Embryonic facial prominence (tissue), 1 donor: ENCODE results near the gene MRPS9.

Experiments used
- DNase-seq: peaks from one replicate; pipeline ENCODE4 v3.0.0-alpha.2; 2016; ENCODE audit errors: extremely low spot score

The MRPS9 gene

DNA sequence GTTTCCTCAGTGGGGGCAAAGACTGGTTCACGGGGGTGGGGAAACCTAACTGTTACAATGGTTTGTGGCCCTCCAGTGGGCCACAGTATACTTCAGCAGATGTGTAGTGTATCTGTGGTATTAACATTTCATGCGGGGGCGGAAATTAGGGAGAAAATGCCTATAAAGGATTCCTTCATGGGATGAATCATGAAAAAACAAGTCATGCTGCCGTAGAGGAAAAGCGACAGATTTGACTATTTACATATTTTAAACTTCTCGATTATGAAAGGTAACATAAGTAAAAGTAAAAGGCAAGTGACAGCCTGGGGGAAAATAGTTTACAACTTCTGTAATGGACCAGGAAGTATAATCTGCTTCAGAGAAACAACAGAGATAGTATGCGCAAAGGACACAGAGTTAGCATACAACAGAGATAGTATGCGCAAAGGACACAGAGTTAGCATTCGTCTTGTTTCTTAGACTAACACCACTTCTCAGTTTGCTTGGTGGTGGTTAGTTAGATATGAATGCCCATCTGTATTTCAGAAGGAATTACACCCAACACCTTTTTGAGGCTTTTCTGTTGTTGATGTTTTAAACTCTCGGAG lies 41.1 kb downstream of the MRPS9 start:
- DNase-seq = no peak

DNA sequence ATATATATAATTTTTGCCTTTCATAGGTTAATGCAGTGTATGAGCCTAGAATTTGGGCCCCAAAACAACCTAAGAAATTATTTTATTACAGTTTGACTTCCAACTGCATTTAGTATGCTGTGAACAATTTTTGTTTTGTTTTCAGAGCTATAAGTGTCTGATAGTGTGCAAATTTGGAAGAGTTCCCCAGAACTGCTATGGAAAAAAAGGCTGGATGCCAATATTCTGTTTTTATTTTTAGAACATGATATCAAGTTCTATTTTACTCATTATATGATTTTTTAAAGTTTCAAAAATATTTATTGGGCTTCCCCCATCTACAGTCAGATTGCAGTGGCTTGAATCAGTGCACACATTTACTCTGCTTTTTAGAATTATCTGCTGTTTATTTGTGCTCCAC lies 42.6 kb downstream of the MRPS9 start:
- no peak for DNase-seq

DNA sequence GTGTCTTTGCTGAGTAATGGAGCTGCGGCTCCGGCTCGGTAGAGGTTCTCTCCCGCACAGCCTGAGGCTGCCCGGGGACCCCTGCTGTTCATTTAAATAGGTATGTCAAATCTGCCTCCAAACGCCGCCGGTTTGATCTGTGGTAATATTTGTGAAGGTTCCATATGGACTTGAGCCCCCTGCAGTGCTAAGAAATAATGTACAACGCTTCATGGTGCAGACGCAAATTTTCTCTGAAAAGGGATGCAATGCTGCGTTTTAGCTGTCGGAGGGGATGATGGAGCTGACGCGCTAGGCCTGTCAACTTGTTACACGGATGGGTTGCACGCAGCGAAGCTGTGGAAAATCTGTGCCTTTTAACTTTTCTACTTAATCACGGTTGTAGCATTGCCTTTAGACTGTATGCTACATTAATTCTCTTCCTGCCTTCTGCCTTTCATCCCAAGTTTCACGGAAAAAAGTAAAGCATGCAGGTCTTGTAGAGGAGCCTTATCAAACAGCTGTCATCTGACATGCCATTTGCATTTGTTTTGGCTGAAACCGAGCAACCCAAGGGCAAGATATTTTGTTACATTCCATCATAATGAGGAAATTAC lies 43.2 kb downstream of the MRPS9 start:
- DNase-seq = no peak

DNA sequence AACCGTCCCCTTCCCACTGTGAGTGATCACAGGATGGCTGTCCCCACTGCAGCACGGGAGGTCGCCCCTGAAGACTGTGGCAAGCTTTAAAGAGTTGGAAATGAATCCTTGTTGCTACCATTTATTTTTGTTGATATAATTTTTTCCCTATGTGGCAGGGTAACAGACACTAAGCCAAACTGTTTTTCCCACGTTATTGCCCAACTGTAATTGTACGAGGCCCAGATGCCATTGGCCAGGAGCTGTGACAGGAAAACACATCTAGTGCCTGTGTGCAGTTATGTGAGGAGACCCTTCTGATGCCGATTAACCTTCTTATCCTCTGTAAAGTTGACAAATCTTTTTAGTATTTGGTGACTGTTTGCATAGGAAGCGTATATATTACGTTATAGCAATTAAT lies 44.2 kb downstream of the MRPS9 start:
- no peak for DNase-seq

DNA sequence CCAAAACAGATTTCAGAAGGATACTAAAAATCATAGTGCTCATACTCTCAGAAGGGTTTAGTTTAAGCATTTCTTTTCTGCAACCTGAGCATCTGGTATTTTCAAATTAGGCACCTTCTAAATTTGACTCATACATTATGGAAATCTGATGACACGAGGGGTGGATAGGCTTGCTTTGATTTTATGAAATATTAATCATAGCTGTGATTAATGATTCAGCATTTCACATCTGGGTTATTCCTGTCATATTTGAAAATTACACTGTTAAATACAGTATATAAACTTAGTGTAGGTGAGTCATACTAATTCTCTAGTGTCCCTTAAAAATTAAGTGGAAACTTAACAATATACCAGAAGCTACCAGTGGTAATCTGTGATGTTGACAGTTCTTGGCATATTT lies 47.7 kb downstream of the MRPS9 start:
- no peak for DNase-seq

DNA sequence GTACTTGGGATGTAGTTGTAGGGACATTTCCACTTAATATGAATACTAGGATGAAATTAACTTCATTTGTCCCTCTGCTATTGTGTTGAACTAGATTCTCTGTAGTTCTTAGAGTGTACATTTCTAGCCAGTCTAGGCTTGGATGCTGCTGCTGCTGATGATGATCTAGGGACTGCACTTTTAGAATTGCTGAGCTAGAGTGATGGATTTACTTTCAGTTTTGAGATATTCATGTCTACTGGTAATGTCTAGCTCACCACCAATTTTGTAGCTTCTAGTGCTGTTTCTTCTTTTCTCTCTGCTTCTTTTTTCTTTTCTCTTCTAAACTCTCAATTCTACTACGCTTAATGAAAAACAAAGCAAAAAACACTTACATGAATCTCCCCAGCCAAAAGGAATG lies 49.4 kb downstream of the MRPS9 start:
- no peak for DNase-seq

DNA sequence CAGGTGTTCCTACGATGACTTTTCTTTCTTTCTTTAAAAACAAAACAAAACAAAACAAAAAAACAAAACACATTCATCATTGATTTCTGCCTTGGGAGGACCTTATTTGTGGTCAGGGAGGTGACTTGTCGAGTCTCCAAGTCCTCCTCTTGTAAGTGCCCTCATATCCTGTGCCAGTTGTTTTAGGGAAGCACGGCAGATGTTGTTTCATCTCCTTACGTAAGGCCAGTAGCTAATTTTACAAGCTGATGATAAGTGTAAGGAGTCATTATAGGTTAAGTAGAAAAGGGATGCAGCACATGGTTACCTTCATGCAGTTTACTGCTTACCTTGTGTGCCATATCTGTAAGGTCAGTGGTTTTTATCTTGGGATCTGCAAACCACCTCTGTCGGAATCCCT lies 52.2 kb downstream of the MRPS9 start:
- no peak for DNase-seq

DNA sequence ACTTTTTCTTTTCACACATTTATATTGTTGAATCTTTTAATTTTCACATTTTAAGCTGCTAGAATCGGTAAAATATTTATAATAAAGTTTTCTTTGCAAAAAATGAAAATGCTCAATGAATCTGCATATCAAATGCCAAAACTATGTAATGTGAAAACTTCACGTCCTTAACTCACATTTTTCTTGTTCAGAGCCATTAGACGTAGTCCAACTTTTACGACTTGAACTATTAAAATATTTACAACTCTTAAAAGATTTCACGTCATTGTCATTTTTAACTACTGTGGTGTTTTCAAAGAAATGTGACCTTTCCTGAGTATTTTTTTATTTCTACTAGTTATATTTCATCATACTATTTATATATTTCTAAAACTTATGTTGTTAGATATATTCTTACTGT lies 54.9 kb downstream of the MRPS9 start:
- no peak for DNase-seq

DNA sequence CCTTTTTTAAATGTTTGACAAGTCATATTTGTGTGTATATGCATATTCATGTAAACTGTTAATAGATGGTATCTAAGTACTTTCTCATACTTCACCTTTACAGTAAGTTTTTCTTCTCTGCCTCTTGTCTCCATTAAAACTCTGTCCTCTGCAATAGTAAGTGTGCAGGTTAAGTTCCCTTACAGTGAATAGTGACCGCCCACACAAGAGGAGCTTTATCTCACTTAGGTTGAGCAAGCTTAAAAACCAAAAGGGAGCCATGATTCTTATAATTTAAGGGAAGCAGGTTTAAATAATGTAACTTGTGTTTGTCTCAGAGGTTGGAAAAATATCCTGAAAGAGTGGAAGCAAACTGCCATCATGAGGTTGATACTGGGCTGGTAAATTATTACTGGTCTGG lies 61.3 kb downstream of the MRPS9 start:
- DNase-seq = no peak

DNA sequence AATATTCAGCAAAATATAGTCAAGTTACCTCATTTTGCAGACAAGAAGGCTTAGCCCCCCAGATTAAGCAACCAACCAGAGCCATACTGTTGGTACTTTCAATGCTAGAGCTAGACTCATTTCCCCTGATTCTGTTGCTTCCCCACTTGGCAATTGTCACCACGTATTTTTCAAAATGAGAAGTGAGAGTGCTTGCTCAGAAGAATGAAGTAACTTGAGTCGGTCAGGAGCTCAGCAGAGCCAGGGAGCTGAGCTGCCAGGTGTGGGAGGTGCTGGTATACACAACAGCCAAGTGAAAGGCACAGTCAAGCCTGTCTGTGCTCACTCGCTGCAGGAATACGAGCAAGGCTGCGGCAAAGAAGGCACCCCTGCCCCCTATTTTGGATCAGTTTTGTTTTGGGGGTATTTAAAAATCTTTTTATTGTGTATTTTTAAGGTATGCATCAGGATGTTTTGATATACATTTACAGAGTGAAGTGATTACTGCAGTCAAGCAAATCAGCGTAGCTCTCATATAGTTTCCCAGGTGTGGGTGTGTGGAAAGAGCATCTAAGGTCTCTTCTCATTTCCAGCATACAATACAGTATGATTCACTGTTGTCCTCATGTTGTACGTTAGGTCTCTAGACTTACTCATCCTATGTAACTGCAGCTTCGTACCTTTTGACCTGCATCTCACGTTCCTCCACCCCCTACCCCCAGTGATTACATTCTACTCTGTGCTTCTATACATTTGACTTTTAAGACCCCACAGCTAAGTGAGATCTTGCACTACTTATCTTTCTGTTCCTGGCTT lies 62.4 kb downstream of the MRPS9 start:
- DNase-seq = no peak

DNA sequence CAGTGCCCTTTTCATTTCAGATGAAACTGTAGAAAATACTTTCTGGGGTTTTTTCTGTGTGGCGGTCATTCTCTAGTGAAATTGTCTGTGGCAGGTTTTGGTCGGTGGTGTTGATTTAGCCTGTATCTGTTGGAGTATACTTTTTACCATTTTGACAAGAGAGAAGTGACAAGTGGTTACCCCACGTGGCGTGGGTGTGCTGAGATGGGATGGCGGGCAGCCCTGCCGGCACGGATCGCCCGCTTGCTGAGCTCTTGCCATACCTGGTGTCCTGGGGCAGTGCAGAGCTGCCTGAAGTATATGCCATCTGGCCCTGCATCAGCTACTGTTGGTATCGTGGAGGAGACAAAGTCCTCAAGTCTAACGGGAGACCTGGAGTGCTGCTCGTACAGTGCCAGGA lies 64.1 kb downstream of the MRPS9 start:
- DNase-seq = no peak

DNA sequence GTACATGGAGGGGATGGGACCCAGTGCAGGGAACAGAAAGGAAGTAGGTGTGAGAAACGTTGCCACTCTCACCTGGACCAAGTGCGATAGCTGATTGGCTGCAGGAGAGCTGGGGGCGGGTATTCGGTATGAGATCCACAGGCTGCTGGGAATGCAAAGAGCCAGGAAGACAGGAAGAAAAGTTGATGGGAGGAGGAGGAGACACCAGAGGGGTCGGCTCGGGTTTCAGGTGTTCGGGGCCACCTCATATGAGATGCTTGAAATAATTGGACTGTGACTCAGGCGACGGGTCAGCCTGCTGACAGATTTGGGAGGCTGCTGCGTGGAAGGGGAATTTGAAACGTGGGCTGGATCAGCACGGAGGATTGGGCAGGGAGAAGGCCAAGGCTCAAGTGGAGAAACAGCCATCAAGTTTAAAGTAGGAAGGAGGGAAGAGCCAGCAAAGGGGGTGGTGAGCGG lies 65.1 kb downstream of the MRPS9 start:
- no peak for DNase-seq

DNA sequence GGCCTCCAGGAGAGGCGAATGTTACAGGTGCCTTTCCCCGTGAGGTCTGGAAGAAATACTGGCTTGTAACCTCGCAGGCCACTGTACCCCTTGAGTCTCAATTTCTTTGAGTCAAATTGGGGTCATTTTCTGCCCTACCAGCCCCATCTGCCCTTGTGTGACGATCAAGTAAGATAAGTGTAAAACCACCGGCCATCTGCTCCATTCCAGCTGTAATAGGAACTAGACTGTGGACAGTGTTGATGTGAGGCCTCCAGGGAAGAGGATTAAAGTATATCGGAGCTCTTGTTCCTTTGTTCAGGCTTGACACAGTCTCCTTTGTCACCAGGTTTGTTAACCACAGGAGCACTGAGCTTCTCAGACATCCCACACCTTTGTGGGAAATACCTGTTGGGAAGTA lies 65.6 kb downstream of the MRPS9 start:
- DNase-seq = no peak

DNA sequence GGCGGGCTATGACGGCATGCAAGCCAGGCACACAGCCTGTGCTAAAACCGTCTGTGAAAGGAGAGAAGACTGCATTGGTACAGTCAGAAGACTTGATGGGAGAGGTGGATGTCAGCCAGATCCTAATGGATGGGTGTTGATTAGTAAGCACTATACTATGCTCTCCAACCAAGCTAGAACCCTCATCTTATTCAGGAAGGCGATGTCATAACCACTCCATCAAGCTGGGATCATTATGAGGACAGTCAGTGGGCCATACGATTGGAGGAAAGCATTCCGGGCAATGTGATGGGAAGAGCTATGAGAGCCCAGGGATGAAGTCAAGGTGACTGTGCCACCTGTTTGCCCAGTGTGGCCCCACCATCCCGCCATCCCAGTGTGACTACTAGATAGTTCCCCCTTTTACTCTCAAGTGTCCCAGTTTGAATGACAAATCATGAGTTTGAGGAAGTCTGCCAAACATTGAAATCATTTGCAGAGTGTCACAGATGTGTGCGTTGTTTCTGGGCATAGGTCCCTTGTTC lies 66.4 kb downstream of the MRPS9 start:
- no peak for DNase-seq

DNA sequence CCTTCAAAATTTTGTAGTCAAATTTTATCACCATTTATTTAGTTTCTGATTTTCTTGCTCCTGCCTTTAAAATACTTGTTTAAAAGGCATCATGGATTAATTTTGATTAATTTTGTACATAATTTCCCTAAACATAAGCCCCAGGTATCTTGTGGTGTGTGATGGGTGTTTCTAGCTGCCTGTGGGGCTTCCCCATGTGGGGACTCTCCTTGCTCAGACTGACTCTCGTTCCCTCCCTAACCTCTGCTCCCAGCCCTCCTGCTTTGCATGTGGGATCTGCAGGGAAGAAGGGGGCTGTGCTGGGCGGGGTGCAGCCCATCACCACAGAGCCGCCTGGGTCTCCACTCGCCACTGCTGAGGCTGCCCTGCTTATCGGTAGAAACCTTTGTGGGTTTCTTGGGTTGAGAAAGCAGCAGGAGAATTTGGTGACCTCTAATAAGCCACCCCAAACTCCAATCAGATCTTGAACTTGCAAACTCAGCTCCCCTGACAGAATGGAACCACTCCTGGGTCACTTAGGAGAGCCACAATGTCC lies 72.5 kb downstream of the MRPS9 start:
- no peak for DNase-seq

DNA sequence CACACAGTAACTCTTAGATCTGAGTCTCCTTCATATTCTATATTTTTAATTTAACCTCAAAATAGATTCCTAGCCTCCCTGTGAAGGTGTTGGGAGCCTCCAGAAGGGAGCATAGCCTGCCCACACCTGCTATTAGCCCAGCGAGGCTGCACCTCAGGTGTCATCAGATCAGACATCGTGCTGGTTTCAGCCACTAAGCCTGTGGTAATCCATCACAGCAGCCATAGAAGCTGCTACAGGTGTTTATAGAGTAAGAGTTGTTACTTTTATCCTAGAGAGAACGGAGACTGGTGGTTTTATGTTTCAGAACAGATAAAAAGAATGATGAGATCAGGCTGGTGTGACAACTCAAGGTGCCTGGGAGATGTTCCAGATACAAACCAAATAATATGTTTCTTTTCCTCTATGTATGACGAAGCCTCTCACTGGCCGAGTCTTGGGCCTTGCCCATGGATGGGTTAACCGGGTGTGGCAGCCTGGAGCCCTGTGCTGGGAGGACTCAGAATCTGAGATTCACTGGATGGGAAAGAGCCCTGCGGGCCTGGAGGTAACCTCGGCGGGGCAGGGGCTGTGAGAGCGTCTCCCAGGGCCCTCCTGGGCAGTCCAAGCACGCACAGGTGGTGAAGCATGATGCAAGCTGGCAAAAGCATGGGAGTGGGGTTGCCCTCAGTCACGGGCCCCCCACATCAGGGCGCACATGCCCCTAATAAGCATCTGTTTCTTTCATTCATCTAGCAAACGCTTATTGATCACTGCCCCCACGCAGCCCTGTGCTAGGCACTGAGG lies 73.7 kb downstream of the MRPS9 start:
- no peak for DNase-seq

DNA sequence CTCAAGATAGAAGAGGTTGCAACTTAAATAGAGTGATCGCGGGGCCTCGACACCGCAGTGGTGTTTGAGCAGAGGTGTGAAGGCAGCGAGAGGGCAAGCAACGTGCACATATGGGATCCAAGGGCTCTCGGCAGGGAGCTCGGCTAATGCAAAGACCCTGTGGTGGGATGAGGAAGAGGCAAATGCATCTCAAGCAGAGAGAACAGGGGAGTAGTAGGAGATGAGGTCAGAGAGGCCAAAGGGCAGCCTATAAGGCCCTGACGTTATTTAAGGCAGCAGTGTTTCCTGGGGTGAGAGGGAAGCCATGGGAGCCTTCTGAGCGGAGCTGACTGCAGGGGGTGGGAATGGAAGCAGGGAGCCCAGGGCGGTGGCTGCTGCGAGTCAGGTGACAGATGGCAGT lies 74.5 kb downstream of the MRPS9 start:
- no peak for DNase-seq

DNA sequence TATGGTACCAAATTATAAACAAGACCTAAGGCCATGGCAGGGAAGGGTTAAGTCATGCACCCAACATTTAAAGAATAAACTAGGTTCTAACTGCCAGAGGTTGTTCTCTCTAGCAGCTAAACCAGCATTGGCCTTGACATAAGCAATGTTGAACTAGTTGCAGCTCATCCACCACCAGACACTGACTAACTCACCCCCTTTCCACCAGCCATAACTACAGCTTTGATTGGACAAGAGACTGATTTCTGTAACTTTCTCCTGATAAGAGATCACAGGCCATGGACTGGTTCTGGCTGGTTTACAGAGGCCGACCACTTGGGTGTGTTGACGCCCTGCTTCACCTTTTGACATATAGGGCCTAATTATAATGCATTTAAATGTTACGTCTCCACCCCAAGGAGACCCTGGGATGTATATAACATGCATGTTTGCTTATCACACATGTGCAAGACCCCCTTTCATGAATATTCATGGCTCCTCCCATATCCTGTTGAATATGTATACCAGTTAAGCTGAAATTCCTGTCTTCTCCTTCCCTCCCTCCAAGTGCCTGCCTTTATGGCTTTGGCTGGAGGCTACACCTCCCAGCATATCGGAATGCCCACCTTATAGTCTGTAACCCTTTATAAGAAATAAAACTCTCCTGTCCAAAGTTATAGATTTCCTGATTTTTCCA lies 75.9 kb downstream of the MRPS9 start:
- no peak for DNase-seq

DNA sequence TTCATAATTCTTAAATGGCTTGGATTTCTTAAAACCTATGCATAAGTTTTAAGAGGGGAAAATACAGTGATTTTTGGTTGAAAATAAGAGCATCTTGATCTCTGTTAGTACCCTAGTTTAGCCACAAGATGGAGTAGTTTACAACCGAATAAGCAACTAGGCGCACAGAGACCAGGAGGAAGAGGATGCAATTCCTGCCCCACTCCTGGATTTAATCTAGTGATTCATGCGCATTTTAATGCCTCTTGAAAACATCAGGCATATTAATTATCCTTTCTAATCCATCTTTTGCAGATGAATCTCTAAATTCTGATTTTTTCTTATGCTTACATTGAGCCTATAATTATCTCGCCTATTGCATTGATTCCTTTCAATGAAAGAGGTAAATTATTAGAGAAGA lies 76.7 kb downstream of the MRPS9 start:
- peak; percentile 36 for DNase-seq

DNA sequence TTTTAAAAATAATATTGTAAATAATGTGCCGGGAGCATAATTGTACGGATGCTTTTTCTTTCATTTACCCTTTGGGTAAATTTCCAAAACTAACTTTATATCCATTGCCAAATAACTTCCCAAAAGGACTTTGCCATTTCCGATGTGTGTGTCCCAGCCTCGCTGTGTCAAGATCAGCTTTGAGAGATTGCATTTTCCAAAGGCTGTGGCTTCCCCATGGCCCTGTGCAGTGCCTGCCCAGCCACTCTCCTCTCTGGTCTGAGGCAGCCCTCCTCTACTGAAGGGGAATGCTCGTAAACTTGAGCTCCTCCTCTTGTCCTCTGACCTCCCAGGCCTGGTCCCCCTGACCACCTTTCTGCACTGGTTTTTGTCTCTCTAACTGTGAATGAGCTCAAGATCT lies 78.5 kb downstream of the MRPS9 start:
- no peak for DNase-seq

DNA sequence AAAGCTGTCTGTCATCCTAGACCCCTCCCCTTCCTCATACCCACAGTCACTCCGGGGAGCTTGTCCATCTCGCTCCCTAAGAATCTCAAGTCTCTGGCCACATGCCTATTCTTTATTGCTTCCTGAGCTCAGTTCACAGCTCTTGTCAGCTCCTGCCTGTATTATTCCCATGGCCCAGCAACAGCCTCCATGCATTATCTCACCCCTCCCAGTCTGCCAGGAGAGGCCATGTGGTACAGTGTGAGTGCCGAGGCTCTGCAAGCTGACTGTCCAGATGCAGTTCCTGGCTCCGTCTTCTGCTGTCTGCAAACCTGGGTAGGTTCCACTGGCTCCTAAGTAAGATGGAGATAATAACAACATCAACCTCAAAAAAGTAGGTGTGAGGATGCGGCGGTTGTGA lies 79.7 kb downstream of the MRPS9 start:
- no peak for DNase-seq
